ENCODE data around the gene OR5B21.

DNA sequence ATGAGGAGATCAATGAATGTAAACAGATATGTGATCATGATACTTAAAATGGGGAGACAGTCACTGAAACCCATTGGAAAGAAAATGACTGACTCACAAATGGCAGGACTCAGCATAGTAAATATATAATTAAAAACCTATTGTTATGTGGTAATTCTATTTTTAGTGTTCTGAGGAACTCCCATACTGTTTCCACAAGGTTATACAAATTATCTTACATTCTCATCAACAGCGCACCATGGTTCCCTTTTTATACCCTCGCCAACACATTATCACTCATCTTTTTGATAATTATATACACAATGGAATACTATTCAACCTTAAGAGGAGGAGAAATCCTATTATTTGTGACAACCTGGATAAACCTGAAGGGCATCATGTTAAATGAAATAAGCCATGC is 17.1 kb downstream of the OR5B21 start:
- TF ChIP-seq, protein P1, sequence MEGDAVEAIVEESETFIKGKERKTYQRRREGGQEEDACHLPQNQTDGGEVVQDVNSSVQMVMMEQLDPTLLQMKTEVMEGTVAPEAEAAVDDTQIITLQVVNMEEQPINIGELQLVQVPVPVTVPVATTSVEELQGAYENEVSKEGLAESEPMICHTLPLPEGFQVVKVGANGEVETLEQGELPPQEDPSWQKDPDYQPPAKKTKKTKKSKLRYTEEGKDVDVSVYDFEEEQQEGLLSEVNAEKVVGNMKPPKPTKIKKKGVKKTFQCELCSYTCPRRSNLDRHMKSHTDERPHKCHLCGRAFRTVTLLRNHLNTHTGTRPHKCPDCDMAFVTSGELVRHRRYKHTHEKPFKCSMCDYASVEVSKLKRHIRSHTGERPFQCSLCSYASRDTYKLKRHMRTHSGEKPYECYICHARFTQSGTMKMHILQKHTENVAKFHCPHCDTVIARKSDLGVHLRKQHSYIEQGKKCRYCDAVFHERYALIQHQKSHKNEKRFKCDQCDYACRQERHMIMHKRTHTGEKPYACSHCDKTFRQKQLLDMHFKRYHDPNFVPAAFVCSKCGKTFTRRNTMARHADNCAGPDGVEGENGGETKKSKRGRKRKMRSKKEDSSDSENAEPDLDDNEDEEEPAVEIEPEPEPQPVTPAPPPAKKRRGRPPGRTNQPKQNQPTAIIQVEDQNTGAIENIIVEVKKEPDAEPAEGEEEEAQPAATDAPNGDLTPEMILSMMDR (IDR thresholded peaks at IDR 0.05), result no peak
- no peak for TF ChIP-seq POLR2A (IDR thresholded peaks at IDR 0.05)
